ENCODE measurements around the gene NWD2.

The NWD2 gene

GRCh38 chr4:37424753-37425152, 180.2 kb downstream of the NWD2 start:
- H3K27me3 ChIP-seq (ENCODE audit: insufficient read depth, poor library complexity, severe bottlenecking) = peaks cover 2% of the 10 kb centered on the region
- no peak for DNase-seq (ENCODE audit: low read depth in 1 of 2, low spot score in 1 of 2)
- no peak overlapping the region for H3K4me3 ChIP-seq (replicated peaks; ENCODE audit: insufficient read depth, low read length)
- no peak overlapping the region for H3K27ac ChIP-seq (replicated peaks)
- TF ChIP-seq SPI1 (IDR thresholded peaks at IDR 0.05; ENCODE audit: borderline replicate concordance, low read depth) (no peak), POLR2AphosphoS5 (IDR thresholded peaks at IDR 0.05; ENCODE audit: low read depth) (no peak), REST (IDR thresholded peaks at IDR 0.05; ENCODE audit: insufficient replicate concordance, low read depth) (no peak), GABPA (IDR thresholded peaks at IDR 0.05; ENCODE audit: low read depth) (no peak)
- TF ChIP-seq, protein P1, sequence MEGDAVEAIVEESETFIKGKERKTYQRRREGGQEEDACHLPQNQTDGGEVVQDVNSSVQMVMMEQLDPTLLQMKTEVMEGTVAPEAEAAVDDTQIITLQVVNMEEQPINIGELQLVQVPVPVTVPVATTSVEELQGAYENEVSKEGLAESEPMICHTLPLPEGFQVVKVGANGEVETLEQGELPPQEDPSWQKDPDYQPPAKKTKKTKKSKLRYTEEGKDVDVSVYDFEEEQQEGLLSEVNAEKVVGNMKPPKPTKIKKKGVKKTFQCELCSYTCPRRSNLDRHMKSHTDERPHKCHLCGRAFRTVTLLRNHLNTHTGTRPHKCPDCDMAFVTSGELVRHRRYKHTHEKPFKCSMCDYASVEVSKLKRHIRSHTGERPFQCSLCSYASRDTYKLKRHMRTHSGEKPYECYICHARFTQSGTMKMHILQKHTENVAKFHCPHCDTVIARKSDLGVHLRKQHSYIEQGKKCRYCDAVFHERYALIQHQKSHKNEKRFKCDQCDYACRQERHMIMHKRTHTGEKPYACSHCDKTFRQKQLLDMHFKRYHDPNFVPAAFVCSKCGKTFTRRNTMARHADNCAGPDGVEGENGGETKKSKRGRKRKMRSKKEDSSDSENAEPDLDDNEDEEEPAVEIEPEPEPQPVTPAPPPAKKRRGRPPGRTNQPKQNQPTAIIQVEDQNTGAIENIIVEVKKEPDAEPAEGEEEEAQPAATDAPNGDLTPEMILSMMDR (IDR thresholded peaks at IDR 0.05; ENCODE audit: insufficient read depth, low read length) = no peak

GRCh38 chr4:37425857-37426256, 181.3 kb downstream of the NWD2 start:
- no peak for DNase-seq (ENCODE audit: low read depth in 1 of 2, low spot score in 1 of 2)
- TF ChIP-seq, protein P1 (IDR thresholded peaks at IDR 0.05; ENCODE audit: insufficient read depth, low read length) = no peak
- TF ChIP-seq REST (IDR thresholded peaks at IDR 0.05; ENCODE audit: insufficient replicate concordance, low read depth) = no peak
- no peak for TF ChIP-seq POLR2AphosphoS5 (IDR thresholded peaks at IDR 0.05; ENCODE audit: low read depth)
- TF ChIP-seq SPI1 (IDR thresholded peaks at IDR 0.05; ENCODE audit: borderline replicate concordance, low read depth) = no peak
- TF ChIP-seq GABPA (IDR thresholded peaks at IDR 0.05; ENCODE audit: low read depth) = no peak
- no peak overlapping the region for H3K27ac ChIP-seq (replicated peaks)
- H3K4me3 ChIP-seq (replicated peaks; ENCODE audit: insufficient read depth, low read length) = no peak overlapping the region
- peaks cover 2% of the 10 kb centered on the region for H3K27me3 ChIP-seq (ENCODE audit: insufficient read depth, poor library complexity, severe bottlenecking)

DNA sequence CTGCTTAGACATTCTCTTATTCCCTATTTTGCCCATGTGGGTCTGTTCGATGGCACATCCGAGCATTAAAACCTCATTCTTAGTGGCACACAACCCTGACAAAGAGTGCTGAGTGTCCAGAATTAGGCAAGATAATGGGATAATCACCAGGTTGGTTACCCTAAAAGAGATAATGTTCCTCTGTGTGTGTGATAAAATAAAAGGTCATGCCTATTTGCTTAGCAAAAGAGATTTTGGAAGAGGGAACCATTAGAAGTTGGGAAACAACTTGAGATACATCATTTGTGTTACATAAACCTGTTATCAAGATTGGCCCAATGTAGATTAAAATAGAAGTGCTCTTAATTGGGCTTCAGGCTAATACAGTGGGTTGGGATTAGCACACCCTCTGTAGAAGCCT, 182.7 kb downstream of the NWD2 start:
- H3K4me3 ChIP-seq (replicated peaks; ENCODE audit: insufficient read depth, low read length) = no peak overlapping the region
- TF ChIP-seq, protein P1 (IDR thresholded peaks at IDR 0.05; ENCODE audit: insufficient read depth, low read length) = no peak
- TF ChIP-seq POLR2AphosphoS5 (IDR thresholded peaks at IDR 0.05; ENCODE audit: low read depth) = no peak
- no peak for TF ChIP-seq GABPA (IDR thresholded peaks at IDR 0.05; ENCODE audit: low read depth)
- no peak for TF ChIP-seq REST (IDR thresholded peaks at IDR 0.05; ENCODE audit: insufficient replicate concordance, low read depth)
- no peak for TF ChIP-seq SPI1 (IDR thresholded peaks at IDR 0.05; ENCODE audit: borderline replicate concordance, low read depth)
- H3K27me3 ChIP-seq (ENCODE audit: insufficient read depth, poor library complexity, severe bottlenecking) = peaks cover 2% of the 10 kb centered on the region

More for the DNA sequence above, 182.7 kb downstream of the NWD2 start:
- no peak for DNase-seq (ENCODE audit: low read depth in 1 of 2, low spot score in 1 of 2)
- no peak overlapping the region for H3K27ac ChIP-seq (replicated peaks)
